GM19025 (cell line): Measurements from ENCODE around the gene TTC12.

Source experiments
- ATAC-seq: cut with Tn5 transposase; IDR thresholded peaks from one replicate; pipeline ENCODE4 v1.9.1; 2021; ENCODE audit warnings: mild to moderate bottlenecking, low read depth, moderate library complexity; ENCODE audit not compliant: unreplicated experiment

The TTC12 gene

GRCh38 chr11:113322158-113322557 is 7.8 kb downstream of the TTC12 start:
- ATAC-seq = no peak

GRCh38 chr11:113324250-113324649 is 9.9 kb downstream of the TTC12 start:
- no peak for ATAC-seq

- no peak for ATAC-seq
These were observed 15.3 kb downstream of the TTC12 start for GRCh38 chr11:113329725-113330124.

GRCh38 chr11:113331441-113331840 is 17.1 kb downstream of the TTC12 start:
- ATAC-seq = no peak

GRCh38 chr11:113332023-113332422 is 17.6 kb downstream of the TTC12 start:
- ATAC-seq = no peak

- ATAC-seq = no peak
These were observed 18.4 kb downstream of the TTC12 start for GRCh38 chr11:113332638-113333329.

- ATAC-seq = peak; percentile 53
These were observed 19.8 kb downstream of the TTC12 start for GRCh38 chr11:113334183-113334582.

- no peak for ATAC-seq
These were observed 24.3 kb downstream of the TTC12 start for GRCh38 chr11:113338730-113339129.

GRCh38 chr11:113339929-113340589 is 25.7 kb downstream of the TTC12 start:
- no peak for ATAC-seq

- ATAC-seq = no peak
These were observed 27.2 kb downstream of the TTC12 start for GRCh38 chr11:113341388-113342165.

- no peak for ATAC-seq
These were observed 31.6 kb downstream of the TTC12 start for GRCh38 chr11:113345978-113346377.

GRCh38 chr11:113349528-113349927 is 35.1 kb downstream of the TTC12 start:
- no peak for ATAC-seq

GRCh38 chr11:113350336-113351067 is 36.1 kb downstream of the TTC12 start:
- no peak for ATAC-seq

GRCh38 chr11:113351068-113351450 is 36.7 kb downstream of the TTC12 start:
- ATAC-seq = no peak

- ATAC-seq = no peak
These were observed 37.1 kb downstream of the TTC12 start for GRCh38 chr11:113351480-113351879.

- no peak for ATAC-seq
These were observed 41.8 kb downstream of the TTC12 start for GRCh38 chr11:113356203-113356602.

GRCh38 chr11:113363406-113363805 is 49.0 kb downstream of the TTC12 start:
- ATAC-seq = peak; percentile 25

GRCh38 chr11:113363996-113364641 is 49.7 kb downstream of the TTC12 start:
- ATAC-seq = peak; percentile 52

GRCh38 chr11:113365895-113366294 is 51.5 kb downstream of the TTC12 start:
- no peak for ATAC-seq

GRCh38 chr11:113369411-113369810 is 55.0 kb downstream of the TTC12 start:
- ATAC-seq = no peak
